Endometrial microvascular endothelial cells (primary cell): ENCODE measurements around the gene HNRNPM. TPM values are rescaled to one million over a fixed set of nuclear protein-coding genes. Genes with fewer than 3 reads are reported as not detected.

ENCODE experiments used
- in situ Hi-C: cut with HindIII; loops from 2 replicates; pipeline ENCODE4 v1.10.0; 2017; ENCODE audit warnings: low sequenced_read_pairs, low pct_unique_long_range_greater_than_20kb; ENCODE audit errors: inconsistent ontology term
- total RNA-seq: library from RNA; depleted of rRNA; stranded (reverse); fragments of >200 nt; gene quantifications from one replicate; pipeline ENCODE4 v1.2.3, GENCODE V29; 2015; ENCODE audit errors: inconsistent ontology term

HNRNPM gene
- total RNA-seq, 1 donor from 2014 or later = 129 TPM

DNA sequence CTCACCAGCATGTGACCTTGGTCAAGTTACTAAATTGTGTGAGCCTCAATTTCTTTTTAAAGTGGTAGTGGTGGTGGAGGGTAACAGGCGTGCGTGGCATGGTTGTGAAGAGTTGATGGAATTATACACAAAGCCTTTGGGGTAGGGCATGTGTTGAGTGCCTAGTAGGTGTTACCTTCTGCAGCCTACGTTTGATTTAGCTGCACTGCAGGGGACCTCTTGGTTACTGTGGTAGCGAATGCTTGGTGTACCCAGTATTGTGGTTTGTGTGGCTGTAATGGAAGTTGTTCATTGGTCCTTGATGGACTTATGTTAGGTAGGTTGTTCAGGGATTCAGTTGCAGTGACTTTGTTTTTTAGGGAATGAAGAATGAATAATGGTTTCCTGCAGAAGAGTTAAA, 33.1 kb downstream of the HNRNPM start:
- in situ Hi-C loops = no loop called here

DNA sequence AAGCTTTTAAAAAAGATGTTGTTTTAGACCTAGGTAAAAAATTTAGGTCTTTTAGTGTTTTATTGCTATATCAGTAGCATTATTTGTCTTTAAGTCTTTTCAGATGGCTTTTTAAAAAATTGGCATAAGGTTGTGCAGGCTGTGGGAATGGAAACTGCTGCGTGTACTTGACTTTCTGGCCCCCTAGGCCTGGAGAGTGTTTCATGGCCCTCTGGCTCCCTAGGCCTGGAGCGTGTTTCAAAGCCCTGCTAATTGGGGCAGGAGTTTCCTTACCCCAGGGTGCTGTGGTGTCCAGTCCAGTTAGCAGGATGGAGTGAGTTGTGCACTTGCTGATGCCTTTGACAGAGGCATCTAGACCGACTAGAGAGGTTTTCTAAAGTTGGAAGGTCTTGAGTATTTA, 33.8 kb downstream of the HNRNPM start:
- in situ Hi-C loops = no loop called here

DNA sequence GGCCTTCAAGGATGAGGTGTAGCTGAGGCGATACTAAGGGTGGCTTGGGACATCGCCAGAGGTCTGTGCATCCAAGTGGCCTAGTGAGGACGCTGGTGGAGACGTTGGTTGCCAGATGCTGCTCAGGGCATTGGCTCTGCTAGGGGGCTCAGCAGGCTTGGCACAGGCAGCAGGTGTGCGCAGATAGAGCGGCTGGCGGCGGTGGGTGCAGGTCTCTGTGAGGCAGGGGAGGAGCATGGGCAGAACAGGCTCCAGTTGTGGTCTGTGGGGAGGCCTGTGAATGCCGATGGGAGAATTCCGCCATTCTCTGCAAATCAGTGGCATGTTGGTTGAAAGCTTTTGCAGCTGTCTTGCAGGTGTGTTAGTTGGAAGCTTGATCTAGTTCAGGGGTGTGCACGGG, 36.4 kb downstream of the HNRNPM start:
- in situ Hi-C loops = no loop called here

DNA sequence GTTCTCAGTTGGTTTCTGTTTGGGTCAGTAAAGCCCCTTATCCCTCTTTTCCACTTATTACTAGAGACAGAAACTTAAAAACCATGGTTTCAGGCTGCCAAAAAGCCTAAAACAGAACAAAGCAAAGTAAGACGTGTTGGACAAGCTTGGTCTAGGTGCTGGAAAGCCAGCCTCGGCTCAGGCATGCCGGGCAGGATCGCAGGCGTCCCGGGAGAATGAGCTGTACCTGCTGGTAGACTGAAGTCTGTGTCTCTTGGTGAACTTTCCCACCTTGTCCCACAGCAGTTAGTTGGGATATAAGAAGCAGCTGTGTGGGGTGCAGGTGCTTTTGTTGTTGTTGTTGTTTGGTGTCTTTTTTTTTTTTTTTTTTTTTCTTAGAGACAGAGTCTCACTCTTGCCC, 36.8 kb downstream of the HNRNPM start:
- in situ Hi-C loops = no loop called here

DNA sequence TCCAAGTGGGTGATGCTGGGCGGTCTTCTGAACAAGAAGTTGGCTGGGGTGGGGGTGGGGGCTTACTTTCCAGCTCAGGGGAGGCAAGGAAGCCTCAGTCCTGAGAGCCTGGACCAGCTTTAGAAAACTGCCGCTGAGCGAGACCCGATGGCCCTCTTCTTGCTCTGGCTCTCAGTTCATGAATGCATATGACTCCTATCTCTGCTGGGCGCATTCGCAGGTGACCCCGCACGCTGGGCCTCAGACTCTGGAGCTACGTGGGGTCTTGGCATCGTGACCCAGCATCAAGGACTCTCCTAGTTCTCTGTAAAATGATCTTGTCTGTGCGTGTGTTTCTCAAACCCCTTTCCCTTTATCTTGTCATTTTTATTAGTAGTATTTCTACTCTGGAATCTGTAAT, 37.9 kb downstream of the HNRNPM start:
- in situ Hi-C loops = no loop called here

DNA sequence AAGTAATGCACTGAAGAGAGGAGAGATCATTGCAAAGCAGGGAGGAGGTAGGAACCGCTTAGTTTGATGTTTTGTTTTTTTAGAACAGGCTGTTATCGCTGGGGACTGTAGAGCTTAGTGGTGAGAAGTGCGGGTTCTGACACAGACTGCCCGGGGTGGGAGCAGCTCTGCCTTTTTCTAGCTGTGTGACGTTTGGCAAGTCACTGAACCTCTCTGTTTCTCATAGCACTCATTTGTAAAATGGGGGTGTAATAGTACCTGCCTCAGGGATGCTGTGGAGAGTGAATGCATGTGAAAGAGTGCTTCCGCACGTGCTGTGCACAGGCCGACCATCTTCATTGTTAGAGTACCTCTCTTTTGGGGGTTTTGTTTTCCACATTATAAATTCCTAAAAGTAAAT, 38.4 kb downstream of the HNRNPM start:
- in situ Hi-C loops = no loop called here

DNA sequence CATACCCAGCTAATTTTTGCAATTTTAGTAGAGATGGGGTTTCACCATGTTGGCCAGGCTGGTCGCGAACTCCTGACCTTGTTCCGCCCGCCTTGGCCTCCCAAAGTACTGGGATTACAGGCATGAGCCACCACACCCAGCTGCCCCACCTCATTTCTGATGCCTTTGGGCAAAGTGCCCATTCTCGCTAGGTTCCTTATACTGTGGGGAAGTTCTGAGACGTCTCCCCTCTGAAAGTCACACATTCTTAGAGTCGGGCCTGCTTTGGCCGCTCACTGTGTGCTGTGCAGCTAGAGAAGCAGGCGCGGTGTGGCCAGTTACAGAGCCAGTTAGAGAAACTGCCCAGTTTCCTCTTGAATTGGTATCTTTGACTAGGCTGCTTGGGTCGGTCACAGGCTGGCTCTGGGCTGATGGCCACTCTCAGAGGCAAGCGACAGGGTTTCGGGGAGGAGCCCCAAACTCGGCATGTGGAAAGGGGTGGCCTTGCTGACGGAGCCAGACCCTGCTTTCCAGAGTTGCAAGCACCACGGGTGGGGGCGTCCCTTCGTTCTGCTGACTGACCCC, 39.6 kb downstream of the HNRNPM start:
- in situ Hi-C loops = no loop called here

DNA sequence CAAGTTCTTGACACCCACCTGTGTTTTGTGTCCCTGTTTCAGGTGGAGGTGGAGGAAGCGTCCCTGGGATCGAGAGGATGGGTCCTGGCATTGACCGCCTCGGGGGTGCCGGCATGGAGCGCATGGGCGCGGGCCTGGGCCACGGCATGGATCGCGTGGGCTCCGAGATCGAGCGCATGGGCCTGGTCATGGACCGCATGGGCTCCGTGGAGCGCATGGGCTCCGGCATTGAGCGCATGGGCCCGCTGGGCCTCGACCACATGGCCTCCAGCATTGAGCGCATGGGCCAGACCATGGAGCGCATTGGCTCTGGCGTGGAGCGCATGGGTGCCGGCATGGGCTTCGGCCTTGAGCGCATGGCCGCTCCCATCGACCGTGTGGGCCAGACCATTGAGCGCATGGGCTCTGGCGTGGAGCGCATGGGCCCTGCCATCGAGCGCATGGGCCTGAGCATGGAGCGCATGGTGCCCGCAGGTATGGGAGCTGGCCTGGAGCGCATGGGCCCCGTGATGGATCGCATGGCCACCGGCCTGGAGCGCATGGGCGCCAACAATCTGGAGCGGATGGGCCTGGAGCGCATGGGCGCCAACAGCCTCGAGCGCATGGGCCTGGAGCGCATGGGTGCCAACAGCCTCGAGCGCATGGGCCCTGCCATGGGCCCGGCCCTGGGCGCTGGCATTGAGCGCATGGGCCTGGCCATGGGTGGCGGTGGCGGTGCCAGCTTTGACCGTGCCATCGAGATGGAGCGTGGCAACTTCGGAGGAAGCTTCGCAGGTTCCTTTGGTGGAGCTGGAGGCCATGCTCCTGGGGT, 41.0 kb downstream of the HNRNPM start:
- in situ Hi-C loops = no loop called here

DNA sequence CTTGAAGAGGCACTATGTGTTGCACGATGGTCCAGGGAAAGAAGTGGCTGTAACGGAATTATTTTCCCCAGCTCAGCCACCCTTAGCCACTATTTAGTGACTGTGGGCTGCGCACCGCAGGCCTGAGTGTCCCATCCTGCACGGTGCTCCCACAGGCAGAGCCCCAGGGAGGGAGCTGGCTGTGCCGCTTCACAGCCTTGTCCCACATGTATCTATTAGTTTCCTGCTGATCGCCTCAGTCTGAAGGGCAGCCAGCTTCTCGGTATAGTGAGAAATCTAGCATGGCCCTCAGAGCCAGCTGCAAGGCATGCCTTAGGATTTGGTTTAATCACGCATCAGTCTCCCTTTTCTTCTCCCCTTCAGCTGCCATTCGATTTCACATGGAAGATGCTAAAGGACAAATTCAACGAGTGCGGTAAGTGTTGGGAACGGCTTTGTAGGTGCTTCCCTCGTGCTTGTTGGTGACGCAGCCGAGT, 41.9 kb downstream of the HNRNPM start:
- in situ Hi-C loops = no loop called here

DNA sequence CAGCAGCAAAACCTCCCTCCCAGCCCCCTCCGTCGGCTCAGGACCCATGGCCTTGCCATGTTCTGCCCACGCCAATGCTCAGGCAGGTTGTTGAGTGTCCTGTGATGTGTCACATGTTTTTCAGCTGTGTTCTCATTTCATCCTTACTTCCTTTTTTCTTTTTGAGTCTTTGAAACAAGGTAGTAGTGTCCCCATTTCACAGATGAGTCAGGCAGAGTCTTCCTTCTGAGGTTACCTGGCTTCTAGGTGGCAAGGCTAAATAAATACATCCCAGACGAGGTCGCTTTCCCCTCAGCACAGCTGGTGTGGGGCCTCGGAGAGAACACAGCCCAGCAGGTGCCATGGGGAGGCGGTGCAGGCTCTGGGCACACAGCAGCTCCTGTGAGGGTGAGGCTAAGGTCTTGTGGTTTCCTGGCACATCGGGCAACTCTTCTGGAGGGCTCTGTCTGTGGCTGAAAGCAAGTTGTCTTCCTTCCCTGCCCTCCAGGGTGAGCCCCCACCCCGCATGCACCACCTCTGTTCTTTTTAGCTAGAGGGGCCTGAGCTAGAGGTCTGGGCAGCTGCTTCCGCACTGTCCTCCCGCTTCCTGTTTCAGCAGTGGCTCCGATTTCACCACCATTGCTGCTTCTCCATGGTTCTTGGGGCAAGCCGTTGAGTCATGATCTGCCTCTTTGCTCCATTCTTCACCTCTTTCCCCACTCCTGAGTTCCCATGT, 42.5 kb downstream of the HNRNPM start:
- in situ Hi-C loops = no loop called here

DNA sequence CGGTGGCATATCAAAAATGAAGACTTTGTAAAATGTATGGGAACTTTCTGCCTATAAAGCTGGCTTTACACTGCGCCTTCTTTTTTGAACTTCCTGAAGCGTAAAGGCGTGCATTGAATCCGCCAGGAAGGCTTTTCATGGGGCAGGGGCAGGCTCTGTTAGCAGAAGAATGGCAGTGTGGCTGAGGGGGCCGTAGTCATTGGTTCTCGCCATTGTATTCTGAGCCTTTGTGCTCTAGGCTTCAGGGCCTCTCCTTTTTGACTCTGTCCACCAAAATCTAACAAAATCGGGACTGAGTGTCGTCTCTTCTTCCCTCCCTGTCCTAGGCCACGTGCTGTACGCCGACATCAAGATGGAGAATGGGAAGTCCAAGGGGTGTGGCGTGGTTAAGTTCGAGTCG, 43.6 kb downstream of the HNRNPM start:
- in situ Hi-C loops = no loop called here

DNA sequence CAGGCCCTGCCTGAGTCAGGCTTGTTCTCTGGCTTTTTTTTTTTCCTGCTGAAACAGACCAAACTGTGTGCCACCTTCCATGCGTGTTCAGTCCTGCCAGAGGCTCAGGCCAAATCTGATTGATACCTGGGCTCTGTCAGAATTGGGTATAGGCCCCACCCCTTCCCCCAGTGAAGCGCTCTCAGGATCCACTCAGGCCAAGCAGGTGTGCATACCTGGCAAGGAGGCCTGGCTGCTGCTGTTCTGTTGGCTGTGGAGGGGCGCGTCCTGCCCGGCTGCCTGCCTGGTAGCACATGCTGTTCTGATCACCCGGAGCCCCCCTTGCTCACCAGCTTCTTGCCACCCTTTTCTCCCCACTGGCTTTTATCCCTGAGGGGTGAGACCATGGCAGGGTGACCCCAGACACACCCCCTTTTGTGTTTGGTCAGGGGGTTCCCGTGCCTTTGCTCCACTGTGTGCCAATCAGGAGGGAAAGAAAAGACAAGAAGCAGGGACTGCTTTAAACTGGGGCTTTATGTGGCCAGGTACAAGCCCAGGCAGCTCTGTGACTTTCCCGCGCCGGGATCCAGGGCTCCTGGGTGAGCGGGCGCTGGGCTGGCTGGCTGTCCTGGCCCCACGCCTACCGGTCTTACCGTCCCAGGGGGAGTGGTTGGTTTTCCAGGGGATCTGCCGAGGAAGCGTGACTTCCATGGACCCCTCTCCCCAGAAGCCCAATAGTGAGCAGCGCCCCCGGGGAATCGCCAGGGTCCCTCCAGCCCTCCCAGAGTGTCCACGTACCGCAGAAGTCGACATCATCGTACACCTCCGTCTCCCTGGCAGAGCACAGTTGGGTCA, 45.0 kb downstream of the HNRNPM start:
- in situ Hi-C loops = no loop called here

DNA sequence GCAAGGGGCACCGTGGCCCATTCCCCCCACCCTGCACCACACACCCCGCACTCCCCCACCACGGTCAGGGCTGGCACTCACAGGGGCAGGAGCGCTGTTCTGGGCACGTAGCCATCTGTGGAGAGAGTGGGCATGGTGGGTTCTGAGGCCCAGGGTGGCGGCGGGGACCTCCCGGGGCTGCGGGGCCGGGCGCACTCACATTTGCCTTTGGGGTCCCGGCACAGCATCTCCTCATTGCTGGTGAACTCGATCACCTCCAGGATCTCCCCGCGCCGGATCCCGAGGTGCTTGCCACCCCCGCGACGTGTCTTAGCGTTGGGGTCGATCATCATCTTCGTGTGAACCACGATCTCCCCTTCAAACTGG, 45.6 kb downstream of the HNRNPM start:
- in situ Hi-C loops = no loop called here

DNA sequence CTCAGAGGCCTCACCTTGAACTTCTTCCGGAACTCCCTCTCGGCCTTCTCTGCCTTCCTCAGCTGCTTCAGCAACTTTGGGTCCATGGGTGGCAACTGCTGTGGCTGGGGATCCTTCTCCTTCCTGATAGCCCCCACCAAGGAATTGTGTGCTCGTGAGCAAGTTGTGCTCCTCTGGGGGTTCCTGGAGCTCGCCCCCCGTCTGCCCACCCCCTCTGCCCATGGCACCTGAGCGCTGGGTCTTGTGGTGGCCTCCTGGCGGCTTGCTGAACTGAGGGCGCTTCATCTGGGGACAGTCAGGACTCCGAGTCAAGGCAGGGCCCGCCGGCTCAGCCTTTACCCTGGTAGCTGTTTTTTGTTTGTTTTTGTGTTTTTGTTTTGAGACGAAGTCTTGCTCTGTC, 46.1 kb downstream of the HNRNPM start:
- in situ Hi-C loops = no loop called here

DNA sequence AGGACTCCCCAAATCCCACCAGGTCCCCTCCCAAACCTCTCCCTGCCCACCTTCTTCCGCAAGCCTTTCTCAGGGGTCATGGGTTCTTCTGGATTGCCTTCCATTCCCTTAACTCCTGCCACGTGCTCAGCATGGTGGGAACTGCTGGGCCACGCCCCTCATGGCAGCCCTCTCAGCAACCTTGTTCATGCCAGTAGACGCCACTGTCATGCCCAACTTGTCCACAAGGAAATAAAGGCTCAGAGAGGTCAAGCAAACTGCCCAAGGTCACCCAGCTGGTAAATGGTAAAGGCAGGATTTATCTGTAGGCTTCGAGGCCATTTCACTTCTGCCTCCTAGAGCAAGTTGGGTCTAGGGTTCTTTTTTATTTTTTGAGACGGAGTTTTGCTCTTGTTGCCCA, 46.8 kb downstream of the HNRNPM start:
- in situ Hi-C loops = no loop called here

DNA sequence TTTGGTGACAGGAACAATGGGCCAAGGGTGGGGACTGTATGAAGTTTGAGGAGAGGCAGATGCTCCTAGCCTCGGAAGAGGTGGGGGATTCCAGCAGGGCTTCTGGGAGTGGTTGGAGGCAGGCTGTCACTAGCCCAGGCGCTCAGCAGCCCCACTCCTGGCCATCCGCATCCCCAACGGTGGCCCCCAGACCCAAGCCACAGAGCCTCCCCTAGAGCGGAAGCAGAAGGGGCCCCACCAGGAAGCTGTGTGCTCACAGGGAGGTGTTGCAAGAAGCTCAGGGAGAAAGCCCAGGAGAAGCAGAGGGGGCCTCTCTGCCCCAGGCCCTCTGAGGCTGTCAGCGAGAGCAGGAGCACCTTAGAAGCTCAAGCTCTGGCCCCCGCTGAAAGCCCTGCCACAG, 49.4 kb downstream of the HNRNPM start:
- in situ Hi-C loops = no loop called here

DNA sequence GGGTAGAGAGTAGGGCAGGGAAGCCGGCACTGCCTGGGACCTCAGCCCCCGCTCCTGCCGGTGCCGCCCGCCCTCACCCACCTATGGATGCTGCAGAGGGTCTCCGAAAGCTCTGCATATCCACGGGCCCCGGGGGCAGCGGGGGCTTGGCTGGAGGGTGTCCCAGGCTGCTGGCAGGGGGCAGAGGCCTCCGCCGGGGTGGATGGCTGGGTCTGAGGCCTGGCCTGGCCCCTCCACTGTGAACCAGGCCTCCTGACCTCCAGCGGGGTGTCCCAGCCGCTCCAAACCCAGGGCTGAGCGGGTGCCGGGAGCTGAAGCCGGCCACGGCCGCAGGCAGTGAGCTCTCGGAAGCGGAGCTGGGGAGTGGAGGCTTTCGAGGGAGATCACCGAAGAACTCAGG, 53.5 kb downstream of the HNRNPM start:
- in situ Hi-C loops = no loop called here

DNA sequence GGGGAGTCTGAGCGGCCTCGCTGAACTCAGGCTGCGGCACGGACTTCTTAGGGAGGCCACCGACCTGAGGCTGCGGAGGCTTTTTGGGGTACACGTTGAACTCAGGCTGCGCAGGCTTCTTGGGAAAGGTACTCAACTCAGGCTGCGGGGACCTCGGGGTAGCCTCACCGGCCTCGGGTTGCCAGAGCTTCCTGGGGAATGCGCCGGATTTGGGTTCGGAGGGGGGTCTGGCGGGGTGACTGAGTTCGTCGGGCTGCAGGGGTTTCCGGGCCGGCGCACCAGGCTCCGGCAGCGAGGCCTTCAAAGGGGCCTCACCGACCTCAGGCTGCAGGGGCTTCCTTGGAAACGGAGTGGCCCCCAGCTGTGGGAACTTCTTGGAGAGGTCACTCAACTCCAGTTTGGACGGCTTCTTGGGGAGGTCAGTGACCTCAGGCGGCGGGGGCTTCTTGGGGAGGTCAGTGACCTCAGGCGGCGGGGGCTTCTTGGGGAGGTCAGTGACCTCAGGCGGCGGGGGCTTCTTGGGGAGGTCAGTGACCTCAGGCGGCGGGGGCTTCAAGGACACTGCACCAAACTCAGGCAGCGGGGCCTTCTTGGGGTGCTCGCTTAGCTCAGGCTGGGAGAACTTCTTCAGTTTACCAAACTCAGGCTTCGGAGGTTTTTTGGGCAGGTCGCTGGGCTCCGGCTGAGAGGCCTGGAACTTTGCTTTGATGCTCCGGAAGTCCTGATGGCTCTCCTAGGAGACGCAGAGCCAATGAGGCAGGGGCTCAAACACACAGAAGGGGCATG, 54.5 kb downstream of the HNRNPM start:
- in situ Hi-C loops = no loop called here

DNA sequence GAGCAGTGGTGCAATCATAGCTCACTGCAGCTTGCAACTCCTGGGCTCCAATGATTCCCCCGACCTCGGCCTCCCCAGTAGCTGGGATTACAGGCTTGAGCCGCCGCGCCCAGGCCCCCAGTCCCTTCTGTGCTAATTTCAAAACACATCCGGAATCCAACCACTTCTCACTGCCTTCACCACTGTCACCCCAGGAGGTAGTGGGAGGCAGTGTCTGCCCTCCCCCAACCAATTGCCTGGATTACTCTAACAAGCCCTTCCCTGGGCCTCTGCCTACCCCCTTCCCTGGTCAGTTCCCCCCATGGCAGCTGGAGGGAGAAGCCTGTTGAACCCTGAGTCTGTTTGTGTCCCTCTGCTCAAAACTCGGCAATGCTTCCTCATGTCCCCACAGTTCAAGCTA, 55.4 kb downstream of the HNRNPM start:
- in situ Hi-C loops = no loop called here
